Mesendoderm (in vitro differentiated cells): ENCODE measurements around the gene RABGAP1L. TPM values are rescaled to one million over a fixed set of nuclear protein-coding genes. Genes with fewer than 3 reads are reported as not detected.

Source experiments
- DNase-seq: peaks from one replicate; pipeline ENCODE4 v3.0.0; 2013
- H2AK5ac ChIP-seq: 2 replicates; pipeline ENCODE4 v1.6.1; 2013; ENCODE audit warnings: low read length, inconsistent platforms
- H2BK120ac ChIP-seq: 2 replicates; pipeline ENCODE4 v1.6.1; 2013; ENCODE audit warnings: low read depth, mild to moderate bottlenecking, low read length, moderate library complexity, mixed read lengths
- H2BK15ac ChIP-seq: replicated peaks from 2 replicates; pipeline ENCODE4 v1.6.1; 2013; ENCODE audit warnings: low read depth, mild to moderate bottlenecking, moderate library complexity
- H2BK5ac ChIP-seq: 2 replicates; pipeline ENCODE4 v1.6.1; 2013; ENCODE audit warnings: low read length, inconsistent platforms
- H3K18ac ChIP-seq: 2 replicates; pipeline ENCODE4 v1.6.1; 2013; ENCODE audit warnings: mild to moderate bottlenecking, low read length, mixed read lengths
- H3K23ac ChIP-seq: one replicate; pipeline ENCODE4 v1.6.1; 2013; ENCODE audit warnings: low read length
- H3K27ac ChIP-seq: 2 replicates; pipeline ENCODE4 v1.5.1; 2013; ENCODE audit warnings: low read depth, mild to moderate bottlenecking, inconsistent platforms, low read length, moderate library complexity
- H3K27me3 ChIP-seq: 2 replicates; pipeline ENCODE4 v1.6.1; 2013; ENCODE audit warnings: low read length, control low read depth, mild to moderate bottlenecking, inconsistent platforms; ENCODE audit not compliant: insufficient read depth, poor library complexity
- H3K36me3 ChIP-seq: 2 replicates; pipeline ENCODE4 v1.6.1; 2013; ENCODE audit warnings: low read length, inconsistent platforms; ENCODE audit not compliant: control insufficient read depth, insufficient read depth
- H3K4ac ChIP-seq: one replicate; pipeline ENCODE4 v1.6.1; 2013; ENCODE audit warnings: low read depth, mild to moderate bottlenecking, low read length, moderate library complexity
- H3K4me1 ChIP-seq: 2 replicates; pipeline ENCODE4 v1.6.1; 2013; ENCODE audit warnings: low read depth, low read length, inconsistent platforms; ENCODE audit not compliant: control insufficient read depth
- H3K4me2 ChIP-seq: 2 replicates; pipeline ENCODE4 v1.6.1; 2013; ENCODE audit warnings: low read length
- H3K4me3 ChIP-seq: 2 replicates; pipeline ENCODE4 v1.5.1; 2013; ENCODE audit warnings: mild to moderate bottlenecking, low read length
- H3K56ac ChIP-seq: one replicate; pipeline ENCODE4 v1.6.1; 2013; ENCODE audit warnings: low read length
- H3K79me1 ChIP-seq: 2 replicates; pipeline ENCODE4 v1.6.1; 2013; ENCODE audit warnings: low read length, inconsistent platforms
- H3K79me2 ChIP-seq: 2 replicates; pipeline ENCODE4 v1.6.1; 2013; ENCODE audit warnings: mild to moderate bottlenecking, low read length; ENCODE audit not compliant: control insufficient read depth, insufficient read depth
- H3K9ac ChIP-seq: 2 replicates; pipeline ENCODE4 v1.6.1; 2013; ENCODE audit warnings: low read length, inconsistent platforms
- H4K5ac ChIP-seq: one replicate; pipeline ENCODE4 v1.6.1; 2013; ENCODE audit warnings: low read length
- H4K8ac ChIP-seq: one replicate; pipeline ENCODE4 v1.6.1; 2013; ENCODE audit warnings: low read depth, mild to moderate bottlenecking, control low read depth, low read length, moderate library complexity
- WGBS: extraction: QIAGEN DNeasy Blood & Tissue Kit; methylation state at CpG from one replicate; pipeline ENCODE4 v1.1.7; 2013; ENCODE audit warnings: low lambda C conversion rate, missing lambda C conversion rate; ENCODE audit not compliant: insufficient coverage; ENCODE audit errors: extremely low coverage; 5-methylcytosine and 5-hydroxymethylcytosine counted together
- polyA plus RNA-seq, 2 experiments: library from polyadenylated mRNA; stranded (reverse); fragments of 200-250 nt; gene quantifications; one replicate each; pipeline ENCODE4 v1.2.3, GENCODE V29; 2013

RABGAP1L gene
- 11.9 TPM for polyA plus RNA-seq (2013, experiment 1 of 2)
- polyA plus RNA-seq (2013, experiment 2 of 2): 13.8 TPM

- H4K5ac ChIP-seq: no peak within 1 kb of the TSS
- DNase-seq: peak; percentile 97
- no peaks in the 10 kb centered on the region for H3K27me3 ChIP-seq
- peak within 1 kb of the TSS; percentile 53 for H3K4me3 ChIP-seq
- no CpG with 5 or more reads among the region's 98 CpGs for WGBS
- H3K9ac ChIP-seq: peak within 1 kb of the TSS; percentile 85
- no peak within 1 kb of the TSS for H3K23ac ChIP-seq
- H2BK120ac ChIP-seq: peak within 1 kb of the TSS; percentile 69
- no peak within 1 kb of the TSS for H2AK5ac ChIP-seq
- peaks cover 2% of the 10 kb centered on the region for H3K79me2 ChIP-seq
- H3K4me2 ChIP-seq: peak within 1 kb of the TSS; percentile 88
- no peak within 1 kb of the TSS for H3K4ac ChIP-seq
- H3K18ac ChIP-seq: peak within 1 kb of the TSS; percentile 69
- no peaks in the 10 kb centered on the region for H3K36me3 ChIP-seq
- H3K56ac ChIP-seq: peak within 1 kb of the TSS; percentile 93
- no peaks in the 10 kb centered on the region for H3K4me1 ChIP-seq
- peaks cover 5% of the 10 kb centered on the region for H3K79me1 ChIP-seq
- peak within 1 kb of the TSS; percentile 72 for H2BK5ac ChIP-seq
- peak within 1 kb of the TSS; percentile 98 for H3K27ac ChIP-seq
- no peak within 1 kb of the TSS for H2BK15ac ChIP-seq
- no peak within 1 kb of the TSS for H4K8ac ChIP-seq
Observed at GRCh38 chr1:174159252-174160108, at the start of gene RABGAP1L. RABGAP1L (plus strand) TSS chr1:174159520.

DNA sequence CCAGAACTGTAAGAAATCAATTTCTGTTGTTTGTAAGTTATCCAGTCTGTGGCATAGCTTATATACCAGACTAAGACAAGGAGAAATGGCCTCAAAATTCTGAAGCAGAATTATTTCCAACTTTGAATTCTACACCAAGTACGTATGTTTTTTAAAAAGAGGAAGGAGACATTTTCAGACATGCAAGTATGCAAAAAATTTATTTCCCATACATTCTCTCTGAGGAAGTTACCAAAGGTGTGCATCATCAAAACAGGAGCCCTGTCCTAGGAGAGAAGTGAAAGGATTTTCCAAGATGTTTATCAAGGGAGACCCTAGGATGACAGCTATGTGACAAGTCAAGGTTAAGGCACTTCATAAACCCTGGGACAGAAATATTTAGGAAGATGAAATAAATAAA, 49.3 kb upstream of the RABGAP1L start:
- no peaks in the 10 kb centered on the region for H3K79me2 ChIP-seq
- H3K4me3 ChIP-seq: no peak overlapping the region
- no peak overlapping the region for H4K5ac ChIP-seq
- WGBS: no CpG with 5 or more reads among the region's 1 CpG
- H3K27ac ChIP-seq: no peak overlapping the region
- H2BK120ac ChIP-seq: no peak overlapping the region
- H3K27me3 ChIP-seq: no peaks in the 10 kb centered on the region
- no peak overlapping the region for H4K8ac ChIP-seq
- H3K4me1 ChIP-seq: no peaks in the 10 kb centered on the region
- no peak overlapping the region for H2AK5ac ChIP-seq
- H3K4ac ChIP-seq: no peak overlapping the region
- no peak overlapping the region for H3K4me2 ChIP-seq
- no peak overlapping the region for H3K56ac ChIP-seq
- no peaks in the 10 kb centered on the region for H3K79me1 ChIP-seq
- no peak overlapping the region for H3K9ac ChIP-seq
- no peak for DNase-seq
- H3K36me3 ChIP-seq: no peaks in the 10 kb centered on the region
- H3K23ac ChIP-seq: no peak overlapping the region
- no peak overlapping the region for H2BK5ac ChIP-seq
- H2BK15ac ChIP-seq: no peak overlapping the region
- no peak overlapping the region for H3K18ac ChIP-seq

DNA sequence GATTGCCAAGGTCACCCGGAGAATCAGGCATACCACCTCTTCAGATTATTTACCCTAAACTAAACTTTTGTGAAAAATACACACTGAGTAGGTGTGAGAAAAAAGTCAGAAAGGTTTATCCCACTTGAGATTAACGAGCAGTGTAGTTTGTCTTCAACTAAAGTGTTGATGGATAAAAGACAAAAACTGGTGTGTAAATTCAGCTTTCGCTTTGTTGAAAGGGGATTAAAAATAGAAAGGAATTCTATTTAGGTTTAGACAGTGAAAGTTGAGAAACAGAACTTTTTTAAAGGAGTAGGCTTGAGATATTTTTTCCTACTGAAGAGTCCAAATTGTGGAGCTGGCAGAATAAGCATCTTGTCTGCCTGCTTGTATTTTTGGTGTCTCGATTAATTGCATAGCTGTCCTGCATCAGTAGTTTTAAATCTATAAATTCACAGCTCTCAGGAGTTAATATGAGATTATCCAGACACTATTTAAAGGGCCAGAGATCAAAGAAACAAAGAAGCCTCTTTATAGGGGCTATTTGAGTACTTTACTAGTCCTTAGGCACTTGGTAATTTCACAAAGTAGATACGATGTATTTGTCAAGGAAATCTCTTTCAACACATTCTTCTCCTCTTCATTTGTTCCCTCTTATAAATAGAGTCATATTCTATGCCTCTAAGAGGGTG, 46.7 kb upstream of the RABGAP1L start:
- DNase-seq: no peak
- no peaks in the 10 kb centered on the region for H3K27me3 ChIP-seq
- no peaks in the 10 kb centered on the region for H3K79me2 ChIP-seq
- no peak overlapping the region for H4K5ac ChIP-seq
- no peak overlapping the region for H3K9ac ChIP-seq
- no peaks in the 10 kb centered on the region for H3K36me3 ChIP-seq
- H3K56ac ChIP-seq: no peak overlapping the region
- H3K23ac ChIP-seq: no peak overlapping the region
- H2BK5ac ChIP-seq: no peak overlapping the region
- no peak overlapping the region for H2BK120ac ChIP-seq
- no peak overlapping the region for H2AK5ac ChIP-seq
- H3K4me1 ChIP-seq: no peaks in the 10 kb centered on the region
- H3K79me1 ChIP-seq: no peaks in the 10 kb centered on the region
- no CpG with 5 or more reads among the region's 5 CpGs for WGBS
- no peak overlapping the region for H4K8ac ChIP-seq
- no peak overlapping the region for H3K18ac ChIP-seq
- no peak overlapping the region for H3K4me2 ChIP-seq
- no peak overlapping the region for H2BK15ac ChIP-seq
- no peak overlapping the region for H3K27ac ChIP-seq
- no peak overlapping the region for H3K4me3 ChIP-seq
- no peak overlapping the region for H3K4ac ChIP-seq

DNA sequence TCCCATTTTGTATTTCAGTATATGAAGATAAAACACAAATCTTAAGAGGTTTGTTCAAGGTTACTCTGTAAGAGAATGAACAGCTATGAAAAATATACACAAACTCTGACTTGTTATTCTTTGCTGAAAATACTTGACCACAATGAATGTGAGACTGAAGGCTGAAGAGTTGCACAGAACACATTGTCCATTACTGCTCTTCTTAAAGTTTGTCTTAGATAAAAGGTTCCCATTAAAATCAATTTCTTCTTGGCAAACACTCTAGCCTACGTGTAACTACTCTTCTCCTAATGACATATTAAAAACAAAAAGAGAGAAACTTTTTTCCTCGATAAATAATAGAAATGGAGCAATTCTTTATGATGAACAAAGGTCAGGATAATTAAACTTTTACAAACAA, 45.2 kb upstream of the RABGAP1L start:
- no CpG with 5 or more reads among the region's 2 CpGs for WGBS
- Histone ChIP-seq H3K18ac (no peak overlapping the region), H3K79me2 (no peaks in the 10 kb centered on the region), H4K5ac (no peak overlapping the region), H2BK120ac (no peak overlapping the region), H3K4me3 (no peak overlapping the region), H3K23ac (no peak overlapping the region), H4K8ac (no peak overlapping the region), H3K4me2 (no peak overlapping the region), H2BK5ac (no peak overlapping the region), H3K79me1 (no peaks in the 10 kb centered on the region), H2BK15ac (no peak overlapping the region), H3K4me1 (no peaks in the 10 kb centered on the region), H2AK5ac (no peak overlapping the region), H3K36me3 (no peaks in the 10 kb centered on the region), H3K27ac (no peak overlapping the region), H3K4ac (no peak overlapping the region), H3K9ac (no peak overlapping the region), H3K56ac (no peak overlapping the region), H3K27me3 (no peaks in the 10 kb centered on the region)
- no peak for DNase-seq

DNA sequence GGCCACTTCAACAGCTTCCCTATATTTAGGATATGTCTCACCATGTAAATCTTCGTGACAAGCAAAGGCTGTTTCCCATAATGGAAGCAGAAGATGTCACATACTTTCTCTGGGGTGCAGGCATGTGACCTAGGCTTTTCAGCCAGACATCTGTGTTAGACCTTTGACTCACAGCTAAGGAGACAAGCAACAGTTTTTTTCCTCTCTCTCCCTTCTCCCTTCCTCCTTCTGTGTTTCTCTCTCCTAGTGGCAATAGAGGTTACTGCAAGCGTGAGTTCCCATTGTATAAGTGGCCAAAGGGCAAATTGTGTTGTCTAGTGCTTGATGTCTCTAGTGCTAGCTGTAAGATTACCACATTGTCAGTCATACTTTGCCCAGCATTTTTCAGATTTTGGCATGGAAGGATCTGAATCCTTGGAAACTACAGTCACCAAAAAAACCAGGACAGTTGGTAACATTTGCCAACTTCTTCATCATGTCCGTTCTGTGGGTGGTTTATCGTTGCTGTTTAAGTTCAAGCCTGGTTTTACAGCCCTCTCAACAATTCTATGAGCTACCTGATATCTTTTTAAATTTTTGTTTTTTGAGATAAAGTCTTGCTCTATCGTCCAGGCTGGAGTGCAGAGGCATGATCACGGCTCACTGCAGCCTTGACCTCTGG, 44.4 kb upstream of the RABGAP1L start:
- no peaks in the 10 kb centered on the region for H3K36me3 ChIP-seq
- no peak overlapping the region for H3K27ac ChIP-seq
- DNase-seq: peak; percentile 87
- no peaks in the 10 kb centered on the region for H3K4me1 ChIP-seq
- no peaks in the 10 kb centered on the region for H3K79me2 ChIP-seq
- no CpG with 5 or more reads among the region's 6 CpGs for WGBS
- H3K56ac ChIP-seq: no peak overlapping the region
- no peaks in the 10 kb centered on the region for H3K79me1 ChIP-seq
- no peak overlapping the region for H3K9ac ChIP-seq
- no peak overlapping the region for H2AK5ac ChIP-seq
- H3K23ac ChIP-seq: no peak overlapping the region
- H4K5ac ChIP-seq: no peak overlapping the region
- H2BK5ac ChIP-seq: no peak overlapping the region
- H3K27me3 ChIP-seq: no peaks in the 10 kb centered on the region
- H4K8ac ChIP-seq: no peak overlapping the region
- no peak overlapping the region for H2BK15ac ChIP-seq
- H3K4me3 ChIP-seq: no peak overlapping the region
- no peak overlapping the region for H3K4me2 ChIP-seq
- no peak overlapping the region for H3K4ac ChIP-seq
- H2BK120ac ChIP-seq: no peak overlapping the region
- H3K18ac ChIP-seq: no peak overlapping the region
